GM12891 (cell line): ENCODE results near the gene TSPAN18.

Experiments
- DNase-seq: peaks from one replicate; pipeline ENCODE4 v3.0.0; 2011; ENCODE audit warnings: low spot score; ENCODE audit not compliant: insufficient read length
- FAIRE-seq: peaks from 2 replicates; lab custom pipeline; 2011; peaks lifted over from hg19 to GRCh38; lab: Jason Lieb, UNC
- PAX5 ChIP-seq: IDR thresholded peaks from 2 replicates; pipeline ENCODE4 v1.6.1; 2011; ENCODE audit warnings: low read length, moderate library complexity, mild to moderate bottlenecking; ENCODE audit not compliant: insufficient read depth, severe bottlenecking
- POLR2A ChIP-seq: IDR thresholded peaks from 2 replicates; pipeline ENCODE4 v1.6.1; 2011; ENCODE audit warnings: low read depth, low read length, control low read depth
- POLR2AphosphoS5 ChIP-seq: IDR thresholded peaks from 2 replicates; pipeline ENCODE4 v1.6.1; 2011; ENCODE audit warnings: low read depth, low read length, control low read depth
- POU2F2 ChIP-seq: IDR thresholded peaks from 2 replicates; pipeline ENCODE4 v1.6.1; 2011; ENCODE audit warnings: low read depth, mild to moderate bottlenecking, control low read depth, low read length, moderate library complexity
- SPI1 ChIP-seq: IDR thresholded peaks from 2 replicates; pipeline ENCODE4 v1.6.1; 2011; ENCODE audit warnings: low read depth, low read length, control low read depth
- TAF1 ChIP-seq: IDR thresholded peaks from 2 replicates; pipeline ENCODE4 v1.6.1; 2011; ENCODE audit warnings: low read depth, low read length, control low read depth

TSPAN18 gene

GRCh38 chr11:44784851-44785250 is 58.1 kb downstream of the TSPAN18 start:
- TF ChIP-seq POU2F2, result no peak
- no peak for TF ChIP-seq TAF1
- TF ChIP-seq POLR2AphosphoS5, result no peak
- TF ChIP-seq PAX5, result no peak
- TF ChIP-seq POLR2A, result no peak
- no peak for TF ChIP-seq SPI1
- DNase-seq (no peak), FAIRE-seq (no peak)

- DNase-seq (no peak), FAIRE-seq (no peak)
- no peak for TF ChIP-seq POU2F2
- no peak for TF ChIP-seq POLR2AphosphoS5
- TF ChIP-seq SPI1, result no peak
Measured at GRCh38 chr11:44785856-44786607, 59.3 kb downstream of the TSPAN18 start.

GRCh38 chr11:44787070-44787469 is 60.3 kb downstream of the TSPAN18 start:
- no peak for TF ChIP-seq SPI1
- TF ChIP-seq TAF1, result no peak
- no peak for TF ChIP-seq POLR2A
- no peak for TF ChIP-seq PAX5
- TF ChIP-seq POU2F2, result no peak
- no peak for TF ChIP-seq POLR2AphosphoS5
- no peak for FAIRE-seq
- no peak for DNase-seq

- FAIRE-seq (no peak), DNase-seq (no peak)
- TF ChIP-seq POLR2AphosphoS5, result no peak
- TF ChIP-seq POLR2A, result no peak
- no peak for TF ChIP-seq POU2F2
- no peak for TF ChIP-seq SPI1
- TF ChIP-seq PAX5, result no peak
Measured at GRCh38 chr11:44787981-44788380, 61.2 kb downstream of the TSPAN18 start.

GRCh38 chr11:44788536-44789261 is 61.9 kb downstream of the TSPAN18 start:
- FAIRE-seq, result no peak
- TF ChIP-seq POLR2A, result no peak
- TF ChIP-seq TAF1, result no peak
- no peak for TF ChIP-seq POLR2AphosphoS5
- DNase-seq, result no peak

GRCh38 chr11:44789496-44789895 is 62.7 kb downstream of the TSPAN18 start:
- FAIRE-seq, result no peak
- no peak for DNase-seq
- TF ChIP-seq TAF1 (no peak), POLR2AphosphoS5 (no peak), POLR2A (no peak), SPI1 (no peak), POU2F2 (no peak), PAX5 (no peak)

- FAIRE-seq, result peak; percentile 85
- TF ChIP-seq POLR2AphosphoS5, result no peak
- no peak for TF ChIP-seq SPI1
- no peak for TF ChIP-seq POU2F2
- TF ChIP-seq PAX5, result no peak
- no peak for TF ChIP-seq POLR2A
- TF ChIP-seq TAF1, result no peak
- DNase-seq, result no peak
Measured at GRCh38 chr11:44790211-44790610, 63.4 kb downstream of the TSPAN18 start.

- FAIRE-seq, result no peak
Measured at GRCh38 chr11:44791316-44791925, 64.7 kb downstream of the TSPAN18 start.

GRCh38 chr11:44792171-44792570 is 65.4 kb downstream of the TSPAN18 start:
- no peak for TF ChIP-seq SPI1
- no peak for TF ChIP-seq POLR2AphosphoS5
- no peak for TF ChIP-seq TAF1
- TF ChIP-seq POU2F2, result no peak
- TF ChIP-seq POLR2A, result no peak
- TF ChIP-seq PAX5, result no peak
- DNase-seq (no peak), FAIRE-seq (no peak)

More at GRCh38 chr11:44791316-44791925, 64.7 kb downstream of the TSPAN18 start:
- no peak for DNase-seq
- TF ChIP-seq TAF1 (no peak), POU2F2 (no peak), PAX5 (no peak), SPI1 (no peak), POLR2A (no peak), POLR2AphosphoS5 (no peak)

- no peak for DNase-seq
- no peak for FAIRE-seq
Measured at GRCh38 chr11:44793350-44794090, 66.8 kb downstream of the TSPAN18 start.

More at GRCh38 chr11:44793350-44794090, 66.8 kb downstream of the TSPAN18 start:
- TF ChIP-seq PAX5, result no peak
- TF ChIP-seq POU2F2, result no peak
- TF ChIP-seq TAF1, result no peak
